IMR-90 (cell line): ENCODE results near the gene EHMT1.

ENCODE experiments used
- BHLHE40 ChIP-seq: fragments of 150-350 bp; IDR thresholded peaks from 2 replicates; pipeline ENCODE4 v1.6.1; 2016; ENCODE audit warnings: mild to moderate bottlenecking, low read depth, low read length
- POLR2A ChIP-seq: IDR thresholded peaks from 2 replicates; pipeline ENCODE4 v1.6.1; 2012; ENCODE audit warnings: mild to moderate bottlenecking, low read depth, low read length
- TF ChIP-seq, protein P1 (sequence below): conservative IDR thresholded peaks from 2 replicates; pipeline ENCODE4 v1.5.1; 2012; ENCODE audit warnings: mild to moderate bottlenecking, low read depth, low read length, improper control_type of control experiment

DNA sequence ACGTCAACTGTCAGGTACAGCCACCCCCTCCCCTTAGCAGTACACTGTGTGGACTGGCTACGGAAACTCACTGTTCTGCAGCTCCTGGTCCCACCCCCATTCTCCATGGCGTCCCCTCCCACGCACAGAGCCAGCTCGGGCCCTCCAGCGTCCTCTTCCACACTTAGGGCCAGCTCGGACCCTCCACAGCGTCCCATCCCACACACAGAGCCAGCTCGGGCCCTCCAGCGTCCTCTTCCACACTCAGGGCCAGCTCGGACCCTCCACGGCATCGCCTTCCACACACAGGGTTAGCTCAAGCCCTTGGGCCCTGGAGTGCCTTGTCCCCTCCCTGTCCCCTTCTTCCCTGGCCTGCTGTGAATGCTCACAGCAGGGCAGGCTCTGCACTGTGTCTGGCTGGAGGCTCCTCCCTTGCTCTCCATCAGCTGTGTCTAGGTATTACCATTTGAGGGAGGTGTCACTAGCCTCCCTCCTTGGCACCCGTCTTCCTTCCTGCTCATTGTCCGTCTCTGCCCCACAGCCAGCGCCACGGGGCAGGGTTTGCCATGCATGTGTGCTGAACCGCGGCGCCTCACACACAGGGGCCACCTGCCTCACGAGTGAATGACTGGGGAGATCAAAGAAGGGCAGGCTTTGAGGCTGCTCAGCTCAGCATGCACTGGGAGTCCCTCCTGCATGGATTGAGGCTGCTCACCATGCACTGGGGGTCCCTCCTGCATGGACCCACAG lies 180.3 kb downstream of the EHMT1 start:
- TF ChIP-seq, protein P1, sequence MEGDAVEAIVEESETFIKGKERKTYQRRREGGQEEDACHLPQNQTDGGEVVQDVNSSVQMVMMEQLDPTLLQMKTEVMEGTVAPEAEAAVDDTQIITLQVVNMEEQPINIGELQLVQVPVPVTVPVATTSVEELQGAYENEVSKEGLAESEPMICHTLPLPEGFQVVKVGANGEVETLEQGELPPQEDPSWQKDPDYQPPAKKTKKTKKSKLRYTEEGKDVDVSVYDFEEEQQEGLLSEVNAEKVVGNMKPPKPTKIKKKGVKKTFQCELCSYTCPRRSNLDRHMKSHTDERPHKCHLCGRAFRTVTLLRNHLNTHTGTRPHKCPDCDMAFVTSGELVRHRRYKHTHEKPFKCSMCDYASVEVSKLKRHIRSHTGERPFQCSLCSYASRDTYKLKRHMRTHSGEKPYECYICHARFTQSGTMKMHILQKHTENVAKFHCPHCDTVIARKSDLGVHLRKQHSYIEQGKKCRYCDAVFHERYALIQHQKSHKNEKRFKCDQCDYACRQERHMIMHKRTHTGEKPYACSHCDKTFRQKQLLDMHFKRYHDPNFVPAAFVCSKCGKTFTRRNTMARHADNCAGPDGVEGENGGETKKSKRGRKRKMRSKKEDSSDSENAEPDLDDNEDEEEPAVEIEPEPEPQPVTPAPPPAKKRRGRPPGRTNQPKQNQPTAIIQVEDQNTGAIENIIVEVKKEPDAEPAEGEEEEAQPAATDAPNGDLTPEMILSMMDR: no peak
- no peak for TF ChIP-seq BHLHE40
- no peak for TF ChIP-seq POLR2A
